ENCODE data around the gene ATP6V0E1.

ATP6V0E1 gene

DNA sequence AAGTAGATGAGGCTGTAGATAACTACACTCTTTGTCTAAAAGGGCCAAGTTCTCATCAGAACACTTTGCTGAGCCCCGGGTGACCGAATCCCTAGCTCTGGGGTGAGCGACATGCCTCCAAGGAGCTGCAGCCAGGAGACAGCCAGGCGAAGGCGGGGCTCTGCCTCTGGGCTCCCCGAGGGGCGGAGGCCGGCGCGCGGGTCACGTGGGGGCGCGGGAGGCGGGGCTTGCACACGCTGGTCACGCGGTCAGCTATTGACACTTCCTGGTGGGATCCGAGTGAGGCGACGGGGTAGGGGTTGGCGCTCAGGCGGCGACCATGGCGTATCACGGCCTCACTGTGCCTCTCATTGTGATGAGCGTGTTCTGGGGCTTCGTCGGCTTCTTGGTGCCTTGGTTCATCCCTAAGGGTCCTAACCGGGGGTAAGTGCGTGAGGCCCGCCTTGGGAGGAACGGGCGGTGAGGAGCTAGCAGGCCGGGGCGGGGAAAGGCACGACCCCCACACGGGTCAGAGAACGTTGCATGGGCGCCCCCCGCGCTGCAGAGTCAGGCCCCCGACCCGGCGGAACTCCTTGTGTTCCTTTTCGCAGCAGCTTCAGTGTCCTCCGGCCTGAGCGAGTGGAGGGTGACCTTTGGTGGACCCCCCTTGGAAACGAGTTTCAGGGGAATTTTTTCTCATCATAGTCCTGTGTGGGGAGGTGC is at the start of gene ATP6V0E1:
Gene ATP6V0E1 (plus strand): TSS at position 230 of the 702 bp plus-strand sequence. CDS start 90 bp downstream, at position 320.
- DNase-seq (ENCODE audit: low read depth): peak; percentile 85

DNA sequence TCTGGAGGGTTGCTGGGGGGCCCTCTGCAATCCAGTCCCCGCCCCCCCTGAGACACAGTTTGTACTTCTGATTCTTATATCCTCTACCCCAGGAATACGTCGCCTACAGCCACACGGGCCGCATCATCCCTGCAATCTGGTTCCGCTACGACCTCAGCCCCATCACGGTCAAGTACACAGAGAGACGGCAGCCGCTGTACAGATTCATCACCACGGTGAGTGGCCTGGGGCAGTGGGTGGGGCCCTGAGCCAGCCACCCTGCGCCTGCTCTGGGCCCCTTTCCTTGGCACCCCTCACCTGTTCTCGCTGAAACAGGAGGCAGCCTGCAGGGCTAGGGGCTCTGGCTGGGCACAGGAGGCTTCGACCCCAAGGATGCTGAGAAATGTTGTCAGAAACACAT is 48.5 kb upstream of the ATP6V0E1 start:
- DNase-seq (ENCODE audit: low read depth): no peak

DNA sequence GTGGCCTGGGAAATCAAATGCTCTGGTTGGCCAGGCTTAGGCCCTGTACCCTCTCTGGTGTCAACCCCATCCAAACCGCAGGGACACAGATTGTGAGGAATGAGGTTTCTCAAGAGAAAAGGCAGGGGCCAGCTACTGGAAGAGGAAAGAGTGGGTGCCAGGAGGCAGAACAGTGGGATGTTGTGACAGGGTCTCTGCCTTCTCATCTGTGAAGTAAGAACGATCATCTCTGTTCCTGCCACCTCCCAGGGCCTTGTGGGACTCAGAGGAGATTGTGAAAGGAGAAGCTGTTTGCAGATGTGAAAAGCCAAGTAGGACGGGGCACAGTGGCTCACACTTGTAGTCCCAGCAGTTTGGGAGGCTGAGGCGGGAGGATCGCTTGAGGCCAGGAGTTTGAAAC is 47.2 kb upstream of the ATP6V0E1 start:
- DNase-seq (ENCODE audit: low read depth): no peak

DNA sequence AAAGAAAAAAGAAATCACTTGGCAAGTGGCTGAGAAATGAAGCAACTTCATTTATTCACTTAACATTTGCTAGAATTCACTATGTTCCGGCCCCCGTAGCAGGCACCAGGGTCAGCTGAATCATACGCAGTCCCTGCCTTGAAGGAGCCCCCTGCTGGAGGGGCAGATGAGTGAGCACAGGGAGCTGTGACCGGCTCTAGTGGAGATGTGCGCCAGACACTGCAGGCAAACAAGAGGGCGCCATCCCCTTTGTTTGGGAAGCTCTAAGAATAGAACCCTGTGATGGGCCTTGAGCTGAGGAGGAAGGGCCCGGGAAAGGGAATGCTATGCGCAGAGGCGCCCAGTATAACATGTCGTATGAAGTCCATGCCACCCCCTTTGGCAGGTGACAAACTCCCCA is 44.5 kb upstream of the ATP6V0E1 start:
- DNase-seq (ENCODE audit: low read depth): no peak

DNA sequence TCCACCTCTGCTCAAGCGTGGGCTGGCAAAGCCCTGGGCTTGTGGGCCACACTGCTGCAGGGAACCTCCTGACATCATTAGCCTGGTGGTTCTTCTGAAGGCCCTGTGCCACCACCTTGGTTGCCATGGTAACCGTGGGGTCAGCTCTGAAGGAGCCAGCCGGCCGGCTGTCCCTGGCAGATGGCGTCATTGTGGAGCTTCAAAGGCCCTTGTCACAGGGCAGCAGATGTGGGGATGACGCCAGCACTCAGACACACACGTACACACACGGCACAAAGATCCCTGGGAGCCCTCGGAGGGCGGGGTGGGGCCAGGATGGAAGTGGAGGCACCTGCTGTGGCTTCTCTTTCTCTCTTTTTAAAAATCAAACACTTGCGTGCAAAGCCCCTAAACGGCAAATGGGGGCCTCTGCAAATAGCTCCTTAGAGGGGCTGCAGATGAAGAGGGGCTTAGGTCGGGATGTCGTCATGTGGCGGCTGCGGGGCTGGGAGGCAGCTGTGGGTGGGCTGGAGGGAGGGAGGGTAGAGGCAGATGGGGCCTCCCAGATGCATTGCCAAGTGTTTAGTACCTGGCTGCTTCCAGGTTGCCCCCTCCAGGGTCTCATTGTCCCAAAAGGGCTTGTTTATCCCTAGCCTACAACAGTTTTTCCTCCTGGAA is 43.8 kb upstream of the ATP6V0E1 start:
- DNase-seq (ENCODE audit: low read depth): no peak

DNA sequence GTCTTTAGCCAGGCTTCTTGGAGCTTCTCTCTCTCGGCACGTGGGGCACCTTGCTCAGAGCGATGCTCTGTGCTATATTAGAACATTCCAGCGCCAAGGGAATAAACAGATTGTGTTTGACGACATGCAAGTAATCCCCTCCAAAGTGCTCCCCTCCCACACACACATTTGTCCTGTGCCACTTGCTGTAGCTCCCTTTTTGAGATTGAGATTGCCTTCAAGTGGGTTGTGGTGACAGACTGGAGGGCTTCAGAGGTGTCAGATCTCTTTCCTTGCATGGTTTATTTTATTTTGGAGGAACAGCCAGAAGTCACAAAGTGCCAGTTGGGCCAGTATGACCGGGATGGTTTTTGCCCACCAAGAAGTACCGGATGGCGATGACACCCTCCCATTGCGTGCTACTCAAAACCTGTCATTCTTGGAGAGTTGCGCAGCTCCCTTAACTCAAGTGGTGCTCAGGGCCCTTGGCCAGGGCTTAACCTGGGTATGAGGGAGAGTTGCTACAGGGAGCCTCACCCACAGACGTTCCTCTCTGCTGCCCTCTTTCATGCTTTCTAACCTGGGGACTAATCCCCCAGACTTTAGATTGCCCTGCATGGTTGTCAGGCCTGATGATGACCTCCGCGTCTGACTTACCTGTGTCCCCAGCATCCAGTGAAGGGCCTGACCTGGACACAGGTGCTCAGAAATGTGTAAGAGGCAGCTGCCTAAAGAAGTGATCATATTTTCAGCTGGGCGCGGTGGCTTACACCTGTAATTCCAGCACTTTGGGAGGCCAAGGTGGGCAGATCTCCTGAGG is 43.1 kb upstream of the ATP6V0E1 start:
- DNase-seq (ENCODE audit: low read depth): no peak

DNA sequence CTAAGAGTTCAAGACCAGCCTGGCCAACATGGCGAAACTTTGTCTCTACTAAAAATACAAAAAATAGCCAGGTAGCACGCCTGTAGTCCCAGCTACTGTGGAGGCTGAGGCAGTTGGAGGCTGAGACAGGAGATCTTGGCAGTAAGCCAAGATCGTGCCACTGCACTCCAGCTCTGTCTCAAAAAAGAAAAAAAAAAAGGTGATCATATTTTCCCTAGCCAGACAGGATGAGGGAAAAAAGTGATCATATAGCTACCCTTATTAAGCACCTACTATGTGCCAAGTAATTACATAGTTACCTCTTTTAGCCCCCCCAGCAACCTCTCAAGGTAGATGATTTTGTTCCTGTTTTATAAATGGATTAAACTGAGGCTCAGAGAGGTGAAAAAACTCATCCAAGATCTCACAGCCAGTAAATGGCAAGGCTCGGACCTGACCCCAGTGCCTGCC is 42.5 kb upstream of the ATP6V0E1 start:
- DNase-seq (ENCODE audit: low read depth): no peak

DNA sequence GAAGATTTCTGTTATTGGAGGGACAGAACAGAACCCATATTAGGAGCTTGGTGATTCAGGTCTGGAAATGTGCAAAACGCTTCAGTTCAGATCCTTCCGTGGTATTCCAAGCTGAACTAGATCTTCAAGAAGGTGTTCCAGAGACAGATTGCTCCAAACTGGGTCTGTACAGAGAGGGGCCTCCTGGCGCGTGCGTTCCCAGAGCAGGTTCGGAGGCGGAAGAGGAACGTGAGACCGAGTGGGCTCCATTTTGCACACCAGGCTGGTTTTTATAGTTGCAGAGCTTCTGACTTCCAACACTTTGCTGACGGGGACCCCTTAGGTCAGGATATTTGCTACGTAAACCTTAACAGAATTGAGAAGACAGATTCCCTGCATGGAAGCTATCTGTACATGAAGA is 41.0 kb upstream of the ATP6V0E1 start:
- DNase-seq (ENCODE audit: low read depth): no peak

DNA sequence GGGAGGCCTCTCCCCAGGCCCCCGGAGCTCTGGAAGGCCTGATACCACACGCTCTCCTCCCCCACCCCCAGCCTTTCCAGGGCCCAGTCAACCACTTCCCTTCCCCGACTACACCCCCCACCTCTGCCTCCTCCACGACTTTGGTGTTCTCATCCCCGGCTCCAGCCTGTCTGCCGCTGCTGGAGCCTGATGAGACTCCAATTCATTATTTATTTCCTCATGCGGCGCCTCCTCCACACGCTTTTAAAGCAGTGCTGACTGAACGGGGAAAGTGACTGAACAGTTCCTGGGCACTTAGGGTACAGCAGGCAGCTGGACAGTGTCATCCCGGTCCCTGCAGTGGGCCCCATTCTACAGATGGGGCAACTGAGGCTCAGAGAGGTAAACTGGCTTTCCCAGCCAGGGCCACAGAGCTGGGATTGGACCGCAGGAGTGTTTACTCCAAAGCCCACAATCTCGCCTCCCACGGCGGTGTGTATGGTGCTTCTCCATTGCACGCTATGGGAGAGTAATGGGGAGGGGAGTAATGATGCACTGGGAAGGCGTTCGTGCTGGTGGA is 40.2 kb upstream of the ATP6V0E1 start:
- no peak for DNase-seq (ENCODE audit: low read depth)

DNA sequence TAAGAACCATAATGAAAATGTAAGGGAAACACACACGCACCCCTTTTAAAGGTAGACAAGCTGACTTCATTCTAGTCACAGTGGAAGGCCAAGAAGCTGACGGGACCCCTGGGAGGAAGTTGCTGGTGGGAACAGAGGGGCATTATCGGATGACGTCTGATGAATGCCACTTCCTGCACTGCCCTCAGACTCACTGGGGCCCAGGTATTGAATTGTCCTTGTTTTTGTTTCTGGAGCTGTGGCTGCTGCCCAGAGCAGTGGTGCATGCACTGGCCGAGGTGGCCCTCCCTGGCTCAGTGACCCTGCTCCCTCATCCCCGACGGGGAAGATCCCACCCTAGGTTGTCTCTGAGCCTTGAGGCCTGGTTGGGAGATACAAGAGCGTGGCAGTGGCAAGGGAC is 39.7 kb upstream of the ATP6V0E1 start:
- no peak for DNase-seq (ENCODE audit: low read depth)

DNA sequence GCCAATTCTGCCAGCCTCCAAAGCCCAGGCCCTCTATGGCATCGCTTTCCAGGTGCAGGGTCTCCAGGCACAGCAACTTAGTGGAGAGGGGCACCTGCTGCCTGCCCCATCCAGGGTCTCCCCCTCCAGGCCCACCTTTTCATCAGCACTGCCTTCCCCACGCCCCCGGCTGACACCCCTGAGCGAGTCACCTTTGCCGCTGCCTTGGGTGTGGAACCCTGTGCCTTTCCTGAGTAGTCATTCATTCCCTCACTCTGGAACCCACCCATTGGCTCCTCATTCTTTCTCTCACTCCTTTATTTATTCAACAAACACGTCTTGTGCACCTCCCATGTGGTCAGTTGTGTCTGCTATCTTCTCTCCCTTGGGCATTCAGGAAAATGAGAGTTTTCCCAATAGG is 38.8 kb upstream of the ATP6V0E1 start:
- no peak for DNase-seq (ENCODE audit: low read depth)

DNA sequence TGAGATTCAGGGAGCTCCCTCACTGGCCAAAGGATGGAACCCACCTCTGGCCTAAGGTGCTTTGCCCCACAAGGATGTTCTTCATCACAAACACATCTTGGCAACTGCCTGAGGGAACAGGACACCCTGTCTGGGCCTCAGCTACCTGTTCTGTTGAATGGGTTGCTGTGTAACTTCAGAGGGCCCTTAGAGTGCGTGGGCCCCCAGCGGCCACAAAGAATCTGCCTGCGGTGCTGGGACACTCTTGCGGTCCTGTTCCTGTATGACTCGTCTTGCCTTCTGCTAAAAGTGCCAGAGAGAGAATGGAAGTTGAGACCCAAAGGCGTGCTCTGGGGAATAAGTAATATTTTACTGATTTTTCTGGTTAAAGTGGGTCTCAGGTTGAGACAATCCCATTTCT is 38.4 kb upstream of the ATP6V0E1 start:
- DNase-seq (ENCODE audit: low read depth): no peak

DNA sequence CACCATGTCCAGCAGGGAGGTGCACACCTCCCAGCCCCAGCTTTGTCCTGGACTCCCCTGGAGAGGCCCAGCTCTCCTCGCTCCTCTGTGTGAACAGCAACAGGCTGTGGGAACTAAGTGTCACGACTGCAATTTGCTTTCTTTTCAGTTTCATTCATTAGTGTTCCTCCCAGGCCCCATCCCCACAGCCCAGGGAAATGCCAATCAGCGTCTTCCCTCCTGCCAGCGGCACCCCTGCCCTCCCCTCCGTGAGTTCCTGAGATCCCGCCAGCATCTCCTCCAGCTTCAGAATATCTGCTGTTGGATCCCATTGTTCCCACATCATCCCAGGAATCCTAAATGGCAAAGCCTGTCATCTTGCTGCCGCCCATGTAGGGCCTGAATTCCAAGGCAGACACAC is 37.4 kb upstream of the ATP6V0E1 start:
- DNase-seq (ENCODE audit: low read depth): no peak

DNA sequence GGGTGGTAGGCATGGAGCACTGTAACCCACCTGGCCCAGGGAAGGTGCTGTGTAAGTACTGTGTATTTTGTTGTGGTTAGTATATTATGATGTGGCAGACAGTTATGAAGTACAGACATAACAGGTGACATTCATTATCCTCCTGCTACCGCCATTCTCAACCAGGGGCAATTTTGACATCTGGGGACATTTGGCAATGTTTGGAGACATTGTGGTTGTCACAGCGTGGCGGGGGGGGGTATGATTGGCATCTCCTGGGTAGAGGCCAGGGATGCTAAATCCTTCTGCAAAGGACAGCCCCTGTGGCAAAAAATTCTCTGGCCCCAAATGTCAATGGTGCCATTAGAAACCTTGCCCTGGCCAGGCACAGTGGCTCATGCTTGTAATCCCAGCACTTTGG is 34.1 kb upstream of the ATP6V0E1 start:
- DNase-seq (ENCODE audit: low read depth): no peak

DNA sequence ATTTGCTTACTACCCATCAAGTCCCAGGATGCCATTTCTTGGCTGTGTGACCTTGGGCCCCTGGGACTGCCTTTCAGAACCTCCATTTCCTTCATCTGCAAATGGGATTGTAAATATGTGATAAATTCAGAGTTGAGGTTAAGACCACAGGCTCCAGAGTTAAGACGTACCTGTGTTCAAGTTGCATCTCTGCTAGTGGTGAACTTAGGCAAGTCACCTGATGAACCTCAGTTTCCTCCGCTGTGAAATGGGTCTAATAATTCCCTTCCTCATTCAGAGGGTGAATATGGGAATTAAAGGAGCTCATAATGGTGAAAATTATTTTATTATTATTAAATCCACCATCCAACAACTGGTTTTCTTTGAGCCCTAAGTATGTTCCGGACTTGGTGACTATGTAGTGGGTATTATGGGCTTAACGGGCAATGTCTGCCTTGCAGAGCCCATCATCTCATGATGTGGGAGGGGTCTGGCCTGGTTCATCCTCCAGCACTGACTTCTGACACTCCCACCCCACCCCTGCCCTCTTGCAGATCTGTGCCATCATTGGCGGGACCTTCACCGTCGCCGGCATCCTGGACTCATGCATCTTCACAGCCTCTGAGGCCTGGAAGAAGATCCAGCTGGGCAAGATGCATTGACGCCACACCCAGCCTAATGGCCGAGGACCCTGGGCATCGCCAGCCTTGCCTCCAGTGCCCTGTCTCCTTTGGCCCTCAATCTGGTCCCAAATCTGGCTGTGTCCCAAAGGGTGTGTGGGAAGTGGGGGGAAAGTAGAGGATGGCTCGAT is 33.2 kb upstream of the ATP6V0E1 start:
- no peak for DNase-seq (ENCODE audit: low read depth)

DNA sequence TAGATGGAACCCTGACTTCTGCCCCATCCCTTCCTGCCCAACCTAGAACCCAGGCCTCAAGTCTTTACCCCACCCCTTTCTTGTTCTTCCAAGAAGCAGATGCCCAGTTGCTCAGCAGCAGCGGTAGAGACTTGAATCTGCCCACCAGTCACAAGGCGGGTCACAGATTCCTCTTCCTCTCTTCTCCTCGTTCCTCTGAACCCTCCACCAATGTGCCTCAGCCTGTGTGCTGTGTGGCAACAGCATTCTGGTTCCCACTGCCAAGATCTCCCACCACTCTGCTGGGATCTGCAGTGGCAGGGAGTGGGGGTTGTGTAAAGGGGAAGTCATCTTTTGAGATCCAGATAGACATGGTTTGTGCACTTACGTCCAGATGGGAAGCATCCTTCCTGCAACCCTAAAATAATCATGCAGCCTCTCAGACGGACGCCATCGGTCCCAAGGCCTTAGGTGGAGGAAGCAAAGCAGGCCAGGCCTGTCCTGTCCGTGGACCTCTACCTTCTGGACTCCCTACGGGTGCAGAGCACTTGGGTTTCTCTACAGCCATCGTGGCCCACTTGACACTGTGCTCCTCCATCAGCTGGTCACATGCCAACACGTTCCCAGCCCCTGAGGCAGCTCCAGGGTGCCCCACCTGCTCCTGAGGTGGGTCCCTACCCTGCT is 32.1 kb upstream of the ATP6V0E1 start:
- no peak for DNase-seq (ENCODE audit: low read depth)

DNA sequence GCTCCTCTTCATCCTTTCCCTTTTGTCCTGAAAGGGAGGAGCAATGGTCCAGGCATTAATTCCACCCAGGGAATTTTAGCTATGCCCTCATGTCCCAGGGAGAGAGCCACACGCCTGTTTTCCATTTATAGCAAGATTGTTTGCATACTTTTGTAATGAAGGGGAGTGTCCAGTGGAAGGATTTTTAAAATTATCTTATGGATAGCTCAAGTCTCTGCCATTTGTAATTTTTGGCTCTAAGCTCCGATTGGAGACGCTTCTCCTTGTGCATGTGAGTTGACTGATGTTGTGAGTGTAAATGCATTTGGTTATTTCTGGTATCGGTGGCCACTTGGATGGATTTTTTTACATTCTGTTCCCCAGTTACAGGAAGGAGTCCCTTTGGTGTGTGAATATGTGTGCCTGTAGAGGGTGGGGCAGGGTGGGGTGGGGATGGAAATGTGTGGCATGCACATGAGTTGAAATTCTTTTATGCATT is 31.5 kb upstream of the ATP6V0E1 start:
- no peak for DNase-seq (ENCODE audit: low read depth)

DNA sequence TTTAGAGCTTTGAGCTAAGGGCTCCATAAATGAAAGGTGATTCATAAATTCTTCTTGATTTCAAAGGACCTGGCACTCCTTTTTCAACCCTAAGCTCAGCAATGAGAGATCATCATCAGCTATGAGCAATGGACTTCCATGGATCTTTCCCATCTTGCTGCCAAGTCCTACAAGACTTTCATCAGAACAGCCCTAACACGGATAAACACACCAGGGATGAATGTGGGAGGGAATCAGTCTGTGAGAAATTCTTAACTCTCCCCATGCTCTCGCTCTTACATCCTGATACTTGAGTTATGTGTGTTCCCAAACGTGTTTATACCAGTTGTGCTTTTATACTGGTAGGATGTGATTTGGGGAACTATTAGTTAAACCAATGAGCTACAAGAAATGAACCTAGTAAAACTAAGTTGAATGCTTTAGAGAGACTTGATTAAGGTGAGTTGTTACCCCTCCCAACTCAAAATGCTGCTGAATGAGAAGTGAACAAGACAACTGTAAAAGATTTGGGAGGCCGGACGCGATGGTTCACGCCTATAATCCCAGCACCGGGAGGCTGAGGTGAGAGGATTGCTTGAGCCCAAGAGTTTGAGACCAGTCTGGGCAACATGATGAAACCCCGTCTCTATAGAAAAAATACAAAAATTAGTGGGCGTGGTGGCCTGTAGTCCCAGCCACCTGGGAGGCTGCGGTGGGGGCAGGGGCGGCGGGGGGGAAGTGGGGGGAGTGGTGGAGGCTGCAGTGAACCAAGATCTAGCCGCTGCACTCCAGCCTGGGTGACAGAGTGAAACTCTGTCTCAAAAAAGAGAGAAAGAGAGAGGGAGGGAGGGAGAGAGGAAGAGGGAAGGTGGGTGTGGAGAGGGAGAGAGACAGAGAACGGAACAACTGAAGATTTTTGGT is 29.5 kb upstream of the ATP6V0E1 start:
- no peak for DNase-seq (ENCODE audit: low read depth)

DNA sequence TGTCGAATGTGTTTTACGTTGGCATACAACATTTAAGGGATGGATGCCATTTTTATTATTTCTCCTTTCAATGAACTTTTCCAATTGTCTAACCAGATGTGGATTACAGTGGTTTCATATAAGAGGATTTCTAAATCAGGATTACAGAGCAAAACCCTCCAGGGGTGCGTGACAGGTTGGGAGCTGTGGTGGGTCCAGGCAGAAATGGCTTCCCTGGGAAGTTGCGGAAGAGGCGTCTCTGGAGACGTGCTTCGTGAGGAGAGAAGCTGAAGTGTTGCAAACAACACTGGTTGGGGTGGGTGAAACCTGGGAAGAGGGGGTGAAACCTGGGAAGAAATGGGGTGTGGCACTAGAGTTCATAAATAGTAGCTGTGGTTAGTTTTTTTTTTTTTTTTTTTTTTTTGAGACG is 28.8 kb upstream of the ATP6V0E1 start:
- no peak for DNase-seq (ENCODE audit: low read depth)

DNA sequence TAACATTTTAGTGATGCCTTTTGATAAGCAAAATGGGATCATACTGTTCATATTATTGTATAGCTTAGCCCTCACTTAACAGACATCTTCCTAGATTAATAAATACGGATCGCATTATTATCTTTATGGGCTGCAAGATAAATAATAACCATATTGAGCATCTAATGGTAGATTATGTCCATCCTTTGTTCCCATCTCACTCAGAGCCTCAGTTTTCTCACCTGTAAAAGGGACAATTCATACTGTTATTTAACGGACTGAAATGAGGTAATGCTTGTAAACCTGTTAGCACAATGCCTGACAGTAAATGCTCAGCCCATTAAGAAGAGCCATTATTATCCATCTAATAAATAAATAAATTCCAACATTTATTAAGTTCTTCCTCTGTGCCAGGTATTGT is 27.3 kb upstream of the ATP6V0E1 start:
- no peak for DNase-seq (ENCODE audit: low read depth)
